ENCODE measurements around the gene STOML2. TPM values are rescaled to one million over a fixed set of nuclear protein-coding genes. Genes with fewer than 3 reads are reported as not detected.

Gene STOML2
- total and polyA plus RNA-seq, 2 experiments from 2014 or later = 114 to 210 TPM

- Histone ChIP-seq H4K20me1 (replicated peaks; ENCODE audit: insufficient read depth) (peaks cover 37% of the 10 kb centered on the region), H3K27me3 (ENCODE audit: insufficient read depth) (no peaks in the 10 kb centered on the region), H3K36me3 (ENCODE audit: insufficient read depth) (peaks cover 99% of the 10 kb centered on the region), H3K27ac (ENCODE audit: low read depth) (no peak overlapping the region), H2AFZ (no peak overlapping the region), H3K4me2 (no peak overlapping the region), H3K4me3 (no peak overlapping the region), H3K9me2 (ENCODE audit: insufficient read depth) (no peaks in the 10 kb centered on the region), H3K79me2 (replicated peaks; ENCODE audit: insufficient read depth) (peaks cover 13% of the 10 kb centered on the region), H3F3A (replicated peaks; ENCODE audit: low read depth) (peaks cover 60% of the 10 kb centered on the region), H3K4me1 (ENCODE audit: insufficient read depth) (no peaks in the 10 kb centered on the region)
- DNase-seq (ENCODE audit: low spot score) (no peak), ATAC-seq (no peak)
- Mint-ChIP-seq H3K27ac (no peak overlapping the region), H3K4me3 (no peak overlapping the region), H3K27me3 (ENCODE audit: insufficient read depth, low read depth, poor library complexity) (peaks cover 7% of the 10 kb centered on the region), H3K4me1 (no peaks in the 10 kb centered on the region), H3K9me3 (no peaks in the 10 kb centered on the region), H3K36me3 (ENCODE audit: low read depth) (peaks cover 99% of the 10 kb centered on the region)
- no peak for TF ChIP-seq CTCF (conservative IDR thresholded peaks at IDR 0.05; ENCODE audit: low read depth in 2 of 2)
- TF ChIP-seq, protein P1, sequence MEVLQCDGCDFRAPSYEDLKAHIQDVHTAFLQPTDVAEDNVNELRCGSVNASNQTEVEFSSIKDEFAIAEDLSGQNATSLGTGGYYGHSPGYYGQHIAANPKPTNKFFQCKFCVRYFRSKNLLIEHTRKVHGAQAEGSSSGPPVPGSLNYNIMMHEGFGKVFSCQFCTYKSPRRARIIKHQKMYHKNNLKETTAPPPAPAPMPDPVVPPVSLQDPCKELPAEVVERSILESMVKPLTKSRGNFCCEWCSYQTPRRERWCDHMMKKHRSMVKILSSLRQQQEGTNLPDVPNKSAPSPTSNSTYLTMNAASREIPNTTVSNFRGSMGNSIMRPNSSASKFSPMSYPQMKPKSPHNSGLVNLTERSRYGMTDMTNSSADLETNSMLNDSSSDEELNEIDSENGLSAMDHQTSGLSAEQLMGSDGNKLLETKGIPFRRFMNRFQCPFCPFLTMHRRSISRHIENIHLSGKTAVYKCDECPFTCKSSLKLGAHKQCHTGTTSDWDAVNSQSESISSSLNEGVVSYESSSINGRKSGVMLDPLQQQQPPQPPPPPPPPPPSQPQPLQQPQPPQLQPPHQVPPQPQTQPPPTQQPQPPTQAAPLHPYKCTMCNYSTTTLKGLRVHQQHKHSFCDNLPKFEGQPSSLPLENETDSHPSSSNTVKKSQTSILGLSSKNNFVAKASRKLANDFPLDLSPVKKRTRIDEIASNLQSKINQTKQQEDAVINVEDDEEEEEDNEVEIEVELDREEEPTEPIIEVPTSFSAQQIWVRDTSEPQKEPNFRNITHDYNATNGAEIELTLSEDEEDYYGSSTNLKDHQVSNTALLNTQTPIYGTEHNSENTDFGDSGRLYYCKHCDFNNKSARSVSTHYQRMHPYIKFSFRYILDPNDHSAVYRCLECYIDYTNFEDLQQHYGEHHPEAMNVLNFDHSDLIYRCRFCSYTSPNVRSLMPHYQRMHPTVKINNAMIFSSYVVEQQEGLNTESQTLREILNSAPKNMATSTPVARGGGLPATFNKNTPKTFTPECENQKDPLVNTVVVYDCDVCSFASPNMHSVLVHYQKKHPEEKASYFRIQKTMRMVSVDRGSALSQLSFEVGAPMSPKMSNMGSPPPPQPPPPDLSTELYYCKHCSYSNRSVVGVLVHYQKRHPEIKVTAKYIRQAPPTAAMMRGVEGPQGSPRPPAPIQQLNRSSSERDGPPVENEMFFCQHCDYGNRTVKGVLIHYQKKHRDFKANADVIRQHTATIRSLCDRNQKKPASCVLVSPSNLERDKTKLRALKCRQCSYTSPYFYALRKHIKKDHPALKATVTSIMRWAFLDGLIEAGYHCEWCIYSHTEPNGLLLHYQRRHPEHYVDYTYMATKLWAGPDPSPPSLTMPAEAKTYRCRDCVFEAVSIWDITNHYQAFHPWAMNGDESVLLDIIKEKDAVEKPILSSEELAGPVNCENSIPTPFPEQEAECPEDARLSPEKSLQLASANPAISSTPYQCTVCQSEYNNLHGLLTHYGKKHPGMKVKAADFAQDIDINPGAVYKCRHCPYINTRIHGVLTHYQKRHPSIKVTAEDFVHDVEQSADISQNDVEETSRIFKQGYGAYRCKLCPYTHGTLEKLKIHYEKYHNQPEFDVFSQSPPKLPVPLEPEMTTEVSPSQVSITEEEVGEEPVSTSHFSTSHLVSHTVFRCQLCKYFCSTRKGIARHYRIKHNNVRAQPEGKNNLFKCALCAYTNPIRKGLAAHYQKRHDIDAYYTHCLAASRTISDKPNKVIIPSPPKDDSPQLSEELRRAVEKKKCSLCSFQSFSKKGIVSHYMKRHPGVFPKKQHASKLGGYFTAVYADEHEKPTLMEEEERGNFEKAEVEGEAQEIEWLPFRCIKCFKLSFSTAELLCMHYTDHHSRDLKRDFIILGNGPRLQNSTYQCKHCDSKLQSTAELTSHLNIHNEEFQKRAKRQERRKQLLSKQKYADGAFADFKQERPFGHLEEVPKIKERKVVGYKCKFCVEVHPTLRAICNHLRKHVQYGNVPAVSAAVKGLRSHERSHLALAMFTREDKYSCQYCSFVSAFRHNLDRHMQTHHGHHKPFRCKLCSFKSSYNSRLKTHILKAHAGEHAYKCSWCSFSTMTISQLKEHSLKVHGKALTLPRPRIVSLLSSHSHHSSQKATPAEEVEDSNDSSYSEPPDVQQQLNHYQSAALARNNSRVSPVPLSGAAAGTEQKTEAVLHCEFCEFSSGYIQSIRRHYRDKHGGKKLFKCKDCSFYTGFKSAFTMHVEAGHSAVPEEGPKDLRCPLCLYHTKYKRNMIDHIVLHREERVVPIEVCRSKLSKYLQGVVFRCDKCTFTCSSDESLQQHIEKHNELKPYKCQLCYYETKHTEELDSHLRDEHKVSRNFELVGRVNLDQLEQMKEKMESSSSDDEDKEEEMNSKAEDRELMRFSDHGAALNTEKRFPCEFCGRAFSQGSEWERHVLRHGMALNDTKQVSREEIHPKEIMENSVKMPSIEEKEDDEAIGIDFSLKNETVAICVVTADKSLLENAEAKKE (CRISPR knock-in tag; IDR thresholded peaks at IDR 0.05) = no peak
- TF ChIP-seq JUNB (IDR thresholded peaks at IDR 0.05; ENCODE audit: unreplicated experiment) = no peak
- TF ChIP-seq STAT1 (IDR thresholded peaks at IDR 0.05; ENCODE audit: unreplicated experiment) = no peak
- no peak for TF ChIP-seq EZH2 (IDR thresholded peaks at IDR 0.05; ENCODE audit: low read depth, unreplicated experiment)
- no peak for TF ChIP-seq ZNF114 (CRISPR knock-in tag; IDR thresholded peaks at IDR 0.05)
- TF ChIP-seq CREB1 (CRISPR knock-in tag; IDR thresholded peaks at IDR 0.05; ENCODE audit: low read depth) = no peak
- TF ChIP-seq EZH2phosphoT487 (IDR thresholded peaks at IDR 0.05; ENCODE audit: unreplicated experiment) = no peak
- TF ChIP-seq POLR2AphosphoS5 (IDR thresholded peaks at IDR 0.05; ENCODE audit: low read depth) = no peak
- no peak for TF ChIP-seq REST (IDR thresholded peaks at IDR 0.05; ENCODE audit: unreplicated experiment)
These were observed 42.3 kb downstream of the STOML2 start for GRCh38 chr9:35060548-35061207.
